ENCODE results near the gene TAPT1. TPM values are rescaled to one million over a fixed set of nuclear protein-coding genes. Genes with fewer than 3 reads are reported as not detected.
A peak's percentile ranks its signal among the peaks of the same experiment; 100 is the strongest.

The TAPT1 gene
- total RNA-seq, 1 experiment from 2014 or later, result 48.6 TPM

DNA sequence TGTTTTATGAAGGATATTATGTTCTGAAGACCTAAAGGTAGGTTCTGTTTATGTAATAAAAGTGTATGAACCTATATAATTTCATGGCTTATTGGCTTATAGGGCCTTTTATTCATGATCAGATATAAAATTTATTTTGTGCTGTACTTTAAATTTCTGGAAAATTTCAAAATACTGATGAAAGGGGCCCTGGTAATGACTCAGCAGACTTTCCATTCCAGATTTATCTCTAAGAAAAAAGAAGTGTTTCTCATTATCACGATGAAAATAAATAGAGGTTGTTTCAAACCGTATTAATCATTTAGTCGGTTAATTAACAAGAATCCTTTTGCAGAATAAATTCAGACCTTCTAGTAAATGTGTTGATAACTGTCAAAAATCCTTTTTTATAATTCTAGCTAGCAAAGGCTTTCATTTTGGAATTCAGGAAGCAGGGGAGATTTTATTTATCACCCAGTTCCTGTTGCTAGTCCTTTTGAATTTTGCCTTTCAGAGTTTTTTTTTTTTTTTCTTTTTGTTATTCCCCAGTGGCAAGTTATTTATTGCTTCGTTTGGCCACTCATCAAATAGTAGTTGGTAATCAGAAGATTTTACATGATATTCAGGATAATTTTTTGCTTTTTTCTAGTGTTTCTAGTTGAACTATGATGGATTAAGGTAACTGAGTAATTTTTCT, 5.4 kb upstream of the TAPT1 start:
- CTCF ChIA-PET, result interaction anchor here (0.7 kb wide), 1 partner anchor 33 kb away, joined by 6 read pairs; no protein-coding TSS in a partner anchor
- Histone ChIP-seq H3K4me3 (ENCODE audit: low read depth, low read length, poor library complexity, severe bottlenecking) (peak overlapping the region; percentile 35), H3K27ac (ENCODE audit: low read depth, low read length, poor library complexity, severe bottlenecking) (peak overlapping the region; percentile 74), H3K27me3 (replicated peaks; ENCODE audit: insufficient read depth, low read depth, low read length, poor library complexity) (no peaks in the 10 kb centered on the region), H3K36me3 (ENCODE audit: insufficient read depth, low read length, poor library complexity, severe bottlenecking) (no peaks in the 10 kb centered on the region), H3K4me1 (ENCODE audit: insufficient read depth, low read length, poor library complexity, severe bottlenecking) (peaks cover 57% of the 10 kb centered on the region), H3K9me3 (ENCODE audit: low read depth, low read length, poor library complexity, severe bottlenecking) (no peaks in the 10 kb centered on the region)
- TSS peak; percentile 75 for BruUV-seq (replicated peaks)
- TF ChIP-seq CTCF (conservative IDR thresholded peaks at IDR 0.05; ENCODE audit: low read depth, low read length) (no peak), EZH2 (IDR thresholded peaks at IDR 0.05; ENCODE audit: borderline replicate concordance, low read depth, low read length, poor library complexity, severe bottlenecking) (no peak)
- intact Hi-C loops (cut with micrococcal nuclease; ENCODE audit: unreplicated experiment), result no loop called here
- DNase-seq (ENCODE audit: low spot score), result peak; percentile 63
- POLR2A ChIA-PET (ENCODE audit: low non-redundant PET), result interaction anchor here (0.7 kb wide), 1 partner anchor 345 kb away, joined by 3 read pairs; no protein-coding TSS in a partner anchor

GRCh38 chr4:16230308-16230707, 4.0 kb upstream of the TAPT1 start:
- BruUV-seq (replicated peaks), result no TSS peak
- POLR2A ChIA-PET (ENCODE audit: low non-redundant PET), result no interaction called here

GRCh38 chr4:16229604-16230003, 3.3 kb upstream of the TAPT1 start:
- DNase-seq (ENCODE audit: low spot score), result no peak
- ChIA-PET POLR2A (ENCODE audit: low non-redundant PET) (no interaction called here), CTCF (no interaction called here)
- Histone ChIP-seq H3K27me3 (replicated peaks; ENCODE audit: insufficient read depth, low read depth, low read length, poor library complexity) (no peaks in the 10 kb centered on the region), H3K9me3 (ENCODE audit: low read depth, low read length, poor library complexity, severe bottlenecking) (no peaks in the 10 kb centered on the region), H3K4me3 (ENCODE audit: low read depth, low read length, poor library complexity, severe bottlenecking) (no peak overlapping the region), H3K27ac (ENCODE audit: low read depth, low read length, poor library complexity, severe bottlenecking) (no peak overlapping the region), H3K36me3 (ENCODE audit: insufficient read depth, low read length, poor library complexity, severe bottlenecking) (no peaks in the 10 kb centered on the region), H3K4me1 (ENCODE audit: insufficient read depth, low read length, poor library complexity, severe bottlenecking) (peaks cover 50% of the 10 kb centered on the region)
- BruUV-seq (replicated peaks), result no TSS peak
- intact Hi-C loops (cut with micrococcal nuclease; ENCODE audit: unreplicated experiment), result no loop called here
- no peak for TF ChIP-seq EZH2 (IDR thresholded peaks at IDR 0.05; ENCODE audit: borderline replicate concordance, low read depth, low read length, poor library complexity, severe bottlenecking)
- TF ChIP-seq CTCF (conservative IDR thresholded peaks at IDR 0.05; ENCODE audit: low read depth, low read length), result no peak

More at GRCh38 chr4:16230308-16230707, 4.0 kb upstream of the TAPT1 start:
- no peaks in the 10 kb centered on the region for H3K27me3 ChIP-seq (replicated peaks; ENCODE audit: insufficient read depth, low read depth, low read length, poor library complexity)
- H3K4me1 ChIP-seq (ENCODE audit: insufficient read depth, low read length, poor library complexity, severe bottlenecking), result peaks cover 53% of the 10 kb centered on the region
- no peak overlapping the region for H3K4me3 ChIP-seq (ENCODE audit: low read depth, low read length, poor library complexity, severe bottlenecking)
- no peaks in the 10 kb centered on the region for H3K9me3 ChIP-seq (ENCODE audit: low read depth, low read length, poor library complexity, severe bottlenecking)
- intact Hi-C loops (cut with micrococcal nuclease; ENCODE audit: unreplicated experiment), result no loop called here
- DNase-seq (ENCODE audit: low spot score), result no peak
- no peaks in the 10 kb centered on the region for H3K36me3 ChIP-seq (ENCODE audit: insufficient read depth, low read length, poor library complexity, severe bottlenecking)
- no peak overlapping the region for H3K27ac ChIP-seq (ENCODE audit: low read depth, low read length, poor library complexity, severe bottlenecking)
- no peak for TF ChIP-seq EZH2 (IDR thresholded peaks at IDR 0.05; ENCODE audit: borderline replicate concordance, low read depth, low read length, poor library complexity, severe bottlenecking)
- no peak for TF ChIP-seq CTCF (conservative IDR thresholded peaks at IDR 0.05; ENCODE audit: low read depth, low read length)
- CTCF ChIA-PET, result no interaction called here

Data from A673 (cell line).